ENCODE data around the gene ERP44.
"Not testable (repeated sequence)": the region's sequence is repeated elsewhere in the genome, so short reads cannot be mapped to it uniquely, and the experiment has no call there.

The ERP44 gene

GRCh38 chr9:100066539-100066938 is 32.3 kb downstream of the ERP44 start:
- POLR2A ChIA-PET, result no interaction called here
- DNase-seq (ENCODE audit: extremely low spot score), result peak; percentile 13
- CTCF ChIA-PET, result no interaction called here
- TF ChIP-seq ELF4 (IDR thresholded peaks at IDR 0.05) (no peak), SUZ12 (IDR thresholded peaks at IDR 0.05) (no peak), FOXM1 (IDR thresholded peaks at IDR 0.05; ENCODE audit: borderline replicate concordance) (no peak), FOXK2 (IDR thresholded peaks at IDR 0.05) (no peak), BHLHE40 (IDR thresholded peaks at IDR 0.05; ENCODE audit: borderline replicate concordance) (no peak), SP1 (IDR thresholded peaks at IDR 0.05) (no peak), L3MBTL2 (conservative IDR thresholded peaks at IDR 0.05) (no peak), FOXA1 (IDR thresholded peaks at IDR 0.05) (no peak), CTBP1 (IDR thresholded peaks at IDR 0.05; ENCODE audit: borderline replicate concordance) (no peak), LEF1 (IDR thresholded peaks at IDR 0.05; ENCODE audit: borderline replicate concordance) (no peak)

DNA sequence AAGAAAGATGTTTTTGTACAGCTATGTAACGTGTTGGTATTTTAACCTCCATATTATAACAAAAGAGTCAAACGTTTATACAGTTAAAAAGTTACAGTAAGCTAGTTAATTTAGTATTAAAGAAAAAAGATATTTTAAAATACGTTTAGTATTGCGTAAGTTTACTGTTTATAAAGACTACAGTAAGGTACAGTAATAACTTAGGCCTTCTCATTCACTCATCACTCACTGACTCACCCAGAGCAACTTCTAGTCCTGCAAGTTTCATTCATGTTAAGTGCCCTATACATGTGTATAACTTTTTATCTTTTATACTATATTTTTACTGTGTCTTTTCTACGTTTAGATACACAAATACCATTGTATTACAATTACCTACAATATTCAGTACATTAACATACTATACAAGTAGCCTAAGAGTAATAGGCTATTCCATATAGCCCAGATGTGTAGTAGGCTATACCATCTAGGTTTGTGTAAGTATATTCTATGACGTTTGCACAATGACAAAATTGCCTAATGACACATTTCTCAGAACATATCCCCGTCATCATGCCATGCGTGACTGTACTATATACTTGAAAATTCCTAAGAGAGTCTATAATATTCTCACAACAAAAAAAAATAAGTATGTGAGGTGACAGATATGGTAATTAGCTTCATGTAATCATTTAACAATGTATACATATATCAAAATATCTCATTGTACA is 33.8 kb downstream of the ERP44 start:
- TF ChIP-seq FOXM1 (IDR thresholded peaks at IDR 0.05; ENCODE audit: borderline replicate concordance) (no peak), LEF1 (IDR thresholded peaks at IDR 0.05; ENCODE audit: borderline replicate concordance) (no peak), CTBP1 (IDR thresholded peaks at IDR 0.05; ENCODE audit: borderline replicate concordance) (no peak), ZNF384 (IDR thresholded peaks at IDR 0.05) (no peak), HDGF (IDR thresholded peaks at IDR 0.05; ENCODE audit: borderline replicate concordance) (no peak), FOXA1 (IDR thresholded peaks at IDR 0.05) (no peak), ARNT (IDR thresholded peaks at IDR 0.05) (no peak), TARDBP (IDR thresholded peaks at IDR 0.05) (no peak)
- DNase-seq (ENCODE audit: extremely low spot score), result no peak
- POLR2A ChIA-PET, result no interaction called here
- CTCF ChIA-PET, result no interaction called here

DNA sequence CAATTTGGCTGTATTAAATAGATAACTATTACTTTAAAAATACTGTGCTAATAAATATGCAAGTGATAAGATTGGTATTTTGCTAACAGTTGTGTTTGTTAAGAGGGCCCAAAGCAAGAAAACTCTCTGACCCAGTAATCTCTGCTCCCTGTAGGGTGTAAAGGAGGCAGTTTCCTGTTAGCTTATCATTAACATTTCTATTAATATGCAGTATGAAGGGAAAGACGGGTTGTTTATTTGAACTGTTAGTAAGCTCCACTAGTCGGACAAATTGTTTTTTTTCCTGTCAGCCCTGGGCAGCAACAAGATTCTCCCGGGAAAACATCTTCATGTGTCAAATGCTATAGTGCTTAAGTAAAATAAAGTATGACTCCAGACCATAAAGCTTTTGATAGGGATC is 35.6 kb downstream of the ERP44 start:
- no peak for DNase-seq (ENCODE audit: extremely low spot score)
- ChIA-PET CTCF (no interaction called here), POLR2A (no interaction called here)
- TF ChIP-seq HDGF (IDR thresholded peaks at IDR 0.05; ENCODE audit: borderline replicate concordance) (no peak), NFRKB (IDR thresholded peaks at IDR 0.05) (no peak), ELF4 (IDR thresholded peaks at IDR 0.05) (no peak), BHLHE40 (IDR thresholded peaks at IDR 0.05; ENCODE audit: borderline replicate concordance) (no peak), PKNOX1 (IDR thresholded peaks at IDR 0.05) (no peak), ARNT (IDR thresholded peaks at IDR 0.05) (no peak), SUZ12 (IDR thresholded peaks at IDR 0.05) (no peak), LEF1 (IDR thresholded peaks at IDR 0.05; ENCODE audit: borderline replicate concordance) (no peak), SP1 (IDR thresholded peaks at IDR 0.05) (no peak), FOXA1 (IDR thresholded peaks at IDR 0.05) (no peak)

DNA sequence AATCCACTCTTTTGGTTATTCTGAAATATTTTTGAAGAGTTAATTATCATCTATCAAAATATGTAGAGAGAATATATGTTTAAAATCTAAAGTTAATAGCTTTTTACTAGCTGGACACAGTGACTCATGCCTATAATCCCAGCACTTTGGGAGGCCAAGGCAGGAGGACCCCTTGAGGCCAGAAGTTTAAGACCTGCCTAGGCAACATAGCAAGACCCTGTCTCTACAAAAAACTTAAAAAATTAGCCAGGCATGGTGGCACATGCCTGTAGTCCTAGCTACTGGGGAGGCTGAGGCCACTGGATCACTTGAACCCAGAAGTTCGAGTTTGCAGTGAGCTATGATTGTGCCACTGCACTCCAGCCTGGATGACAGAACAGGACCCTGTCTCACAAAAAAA is 36.1 kb downstream of the ERP44 start:
- DNase-seq (ENCODE audit: extremely low spot score); CTCF ChIA-PET; POLR2A ChIA-PET: not testable (repeated sequence)
- TF ChIP-seq ZNF384 (IDR thresholded peaks at IDR 0.05), result peak; percentile 58; the same call in 1 of the 2 replicates

- no peak for TF ChIP-seq LEF1 (IDR thresholded peaks at IDR 0.05; ENCODE audit: borderline replicate concordance)
- TF ChIP-seq FOXK2 (IDR thresholded peaks at IDR 0.05), result no peak
- TF ChIP-seq FOXA1 (IDR thresholded peaks at IDR 0.05), result no peak
- TF ChIP-seq FOXM1 (IDR thresholded peaks at IDR 0.05; ENCODE audit: borderline replicate concordance), result no peak
- TF ChIP-seq PKNOX1 (IDR thresholded peaks at IDR 0.05), result no peak
- TF ChIP-seq TARDBP (IDR thresholded peaks at IDR 0.05), result no peak
- no peak for TF ChIP-seq NFRKB (IDR thresholded peaks at IDR 0.05)
- no peak for TF ChIP-seq CTBP1 (IDR thresholded peaks at IDR 0.05; ENCODE audit: borderline replicate concordance)
- TF ChIP-seq HDGF (IDR thresholded peaks at IDR 0.05; ENCODE audit: borderline replicate concordance), result no peak
- TF ChIP-seq ELF4 (IDR thresholded peaks at IDR 0.05), result no peak
- no peak for TF ChIP-seq ARNT (IDR thresholded peaks at IDR 0.05)
- TF ChIP-seq SUZ12 (IDR thresholded peaks at IDR 0.05), result no peak
- no peak for TF ChIP-seq SP1 (IDR thresholded peaks at IDR 0.05)
- no peak for DNase-seq (ENCODE audit: extremely low spot score)
- POLR2A ChIA-PET, result no interaction called here
- CTCF ChIA-PET, result no interaction called here
Observed at GRCh38 chr9:100058699-100059579, 39.9 kb downstream of the ERP44 start.

DNA sequence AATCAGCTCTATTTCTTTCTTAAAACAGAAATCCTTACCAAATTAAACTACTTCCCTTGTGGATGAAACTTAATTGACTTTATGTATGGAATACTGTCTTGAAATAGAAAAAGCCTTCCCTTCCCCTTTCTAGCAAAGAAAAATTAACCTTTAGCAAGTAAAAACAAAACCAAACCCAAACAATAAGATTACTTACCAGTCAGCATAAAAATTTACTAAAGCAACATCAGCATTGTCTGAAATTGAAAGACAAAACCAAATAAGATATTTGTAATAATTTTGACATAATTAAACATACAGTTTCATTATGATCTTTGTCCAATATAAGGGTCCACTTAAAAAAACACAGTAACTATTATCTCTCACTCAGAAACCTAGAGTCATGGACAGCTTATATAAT is 41.2 kb downstream of the ERP44 start:
- TF ChIP-seq FOXM1 (IDR thresholded peaks at IDR 0.05; ENCODE audit: borderline replicate concordance) (no peak), NFRKB (IDR thresholded peaks at IDR 0.05) (no peak), SUZ12 (IDR thresholded peaks at IDR 0.05) (no peak), ZNF384 (IDR thresholded peaks at IDR 0.05) (no peak), SP1 (IDR thresholded peaks at IDR 0.05) (no peak), PKNOX1 (IDR thresholded peaks at IDR 0.05) (no peak)
- ChIA-PET POLR2A (no interaction called here), CTCF (no interaction called here)
- DNase-seq (ENCODE audit: extremely low spot score), result no peak

Data from HEK293T (cell line).